HG03571 (cell line): ENCODE data around the gene VPS33B.
"Not testable (repeated sequence)": the region's sequence is repeated elsewhere in the genome, so short reads cannot be mapped to it uniquely, and the experiment has no call there.

Source experiments
- ATAC-seq: cut with Tn5 transposase; IDR thresholded peaks from one replicate; pipeline ENCODE4 v1.9.1; 2021; ENCODE audit not compliant: unreplicated experiment

VPS33B gene

DNA sequence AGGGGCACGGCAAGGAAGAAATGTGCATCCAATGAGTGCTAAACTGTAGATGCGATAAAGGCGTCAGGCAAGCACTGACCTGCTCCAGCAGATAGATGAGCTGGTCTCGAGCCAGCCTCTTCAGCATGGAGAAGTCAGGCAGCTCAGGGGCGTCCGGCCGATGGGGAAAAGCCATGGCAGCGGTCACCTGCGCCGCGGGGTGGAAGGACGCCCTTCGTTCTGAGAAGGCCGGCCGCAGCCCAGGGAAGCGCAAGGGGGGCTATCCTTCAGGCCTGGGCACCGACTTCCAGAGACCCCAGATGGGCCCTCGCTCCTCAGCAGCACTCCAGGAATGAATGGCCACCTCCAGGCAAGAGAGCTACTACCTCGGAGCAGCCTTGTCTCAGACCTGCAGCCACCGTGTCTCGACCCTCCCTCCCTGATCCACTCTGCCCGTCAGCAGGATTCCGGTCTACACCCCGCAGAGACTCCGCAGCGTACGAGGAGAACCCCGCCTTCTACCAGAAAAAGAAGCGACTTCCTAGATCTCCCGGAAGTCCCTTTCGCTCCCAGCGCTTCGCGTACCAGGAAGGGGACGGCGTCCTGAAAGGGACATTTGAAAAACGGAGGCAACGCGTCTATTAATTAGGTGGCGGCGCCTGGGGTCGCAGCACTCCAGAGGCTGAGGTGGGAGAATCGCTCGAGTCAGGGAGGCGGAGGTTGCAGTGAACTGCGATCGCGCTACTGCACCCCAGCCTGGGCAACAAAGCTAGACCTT lies at the start of gene VPS33B:
TSS of gene VPS33B (minus strand) at position 520 of the 757 bp plus-strand sequence. CDS start at position 175, 345 bp downstream.
- peak; percentile 55 for ATAC-seq

- no peak for ATAC-seq
Observed at GRCh38 chr15:91072161-91072560, 49.8 kb upstream of the VPS33B start.

DNA sequence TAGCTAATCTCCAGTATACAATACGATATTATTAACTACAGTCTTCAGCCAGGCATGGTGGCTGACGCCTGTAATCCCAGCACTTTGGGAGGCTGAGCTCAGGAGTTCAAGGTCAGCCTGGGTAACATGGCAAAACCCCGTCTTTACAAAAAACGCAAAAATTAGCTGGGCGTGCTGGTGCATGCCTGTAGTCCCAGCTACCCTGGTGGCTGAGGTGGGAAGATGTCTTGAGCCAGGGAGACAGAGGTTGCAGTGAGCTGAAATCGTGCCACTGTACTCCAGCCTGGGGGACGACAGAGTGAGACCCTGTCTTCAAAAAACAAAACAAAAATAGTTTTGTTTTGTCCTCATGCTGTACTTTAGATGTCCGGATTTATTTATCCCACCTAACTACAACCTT lies 48.5 kb upstream of the VPS33B start:
- ATAC-seq: no peak

DNA sequence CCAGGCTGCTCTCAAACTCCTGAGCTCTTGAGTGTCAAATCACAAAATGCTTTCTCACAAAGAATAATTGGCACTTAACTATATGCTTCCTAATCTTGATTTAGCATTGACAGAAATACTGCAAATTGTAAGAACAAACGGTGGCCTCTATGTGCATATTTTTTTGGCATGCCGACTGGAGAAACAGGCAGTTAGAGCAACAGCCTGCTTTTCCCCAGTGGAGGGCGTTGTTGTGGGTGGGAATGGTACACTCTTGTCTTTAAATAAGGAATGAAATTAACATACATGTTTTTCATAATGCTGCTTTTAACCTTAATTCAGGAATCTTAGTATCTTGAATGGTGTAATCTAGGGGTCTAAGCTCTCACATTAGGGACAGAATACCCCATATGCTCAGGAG lies 46.6 kb upstream of the VPS33B start:
- ATAC-seq: no peak

- no peak for ATAC-seq
Observed at GRCh38 chr15:91068436-91068835, 46.0 kb upstream of the VPS33B start.

DNA sequence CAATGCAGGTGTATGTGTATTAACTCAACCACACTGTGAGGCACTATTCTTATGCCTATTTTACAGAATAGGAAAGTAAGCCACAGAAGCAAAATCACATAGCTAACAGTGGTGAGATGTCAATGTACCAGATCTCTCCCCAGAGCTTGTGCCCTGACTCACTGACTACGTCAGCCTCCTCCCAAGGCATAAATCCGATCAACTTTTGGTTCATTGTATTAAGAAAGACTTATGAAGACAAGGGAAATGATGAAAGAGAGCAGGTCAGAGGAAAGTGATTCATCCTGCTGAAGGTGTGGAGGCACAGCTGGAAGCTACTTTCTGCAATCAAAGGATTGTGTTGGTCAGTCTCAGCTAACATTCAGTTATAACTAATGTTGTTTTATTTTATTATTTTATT lies 44.6 kb upstream of the VPS33B start:
- no peak for ATAC-seq

GRCh38 chr15:91065505-91065904 lies 43.1 kb upstream of the VPS33B start:
- ATAC-seq: no peak

- ATAC-seq: no peak
Observed at GRCh38 chr15:91061997-91062396, 39.6 kb upstream of the VPS33B start.

GRCh38 chr15:91061230-91061629 lies 38.8 kb upstream of the VPS33B start:
- ATAC-seq: no peak

GRCh38 chr15:91055548-91056331 lies 33.3 kb upstream of the VPS33B start:
- no peak for ATAC-seq

GRCh38 chr15:91054816-91055215 lies 32.4 kb upstream of the VPS33B start:
- no peak for ATAC-seq

- no peak for ATAC-seq
Observed at GRCh38 chr15:91051248-91051647, 28.9 kb upstream of the VPS33B start.

DNA sequence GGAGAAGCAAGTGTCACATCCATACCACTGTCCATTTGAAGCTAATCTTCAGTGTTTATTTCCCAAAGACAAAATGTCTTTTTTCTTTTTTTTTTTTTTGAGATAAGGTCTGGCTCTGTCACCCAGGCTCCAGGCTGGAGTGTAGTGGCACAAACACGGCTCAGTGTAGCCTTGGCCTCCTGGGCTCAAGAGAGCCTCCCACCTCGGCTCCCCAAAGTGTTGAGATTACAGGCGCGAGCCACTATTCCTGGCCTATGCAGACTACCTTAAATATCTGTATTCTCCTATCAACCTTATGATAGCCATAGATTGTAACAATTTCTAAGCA lies 27.7 kb upstream of the VPS33B start:
- ATAC-seq: no peak

GRCh38 chr15:91049378-91050127 lies 27.2 kb upstream of the VPS33B start:
- peak; percentile 64 for ATAC-seq

GRCh38 chr15:91047545-91048199 lies 25.3 kb upstream of the VPS33B start:
- ATAC-seq: no peak

GRCh38 chr15:91046056-91046455 lies 23.7 kb upstream of the VPS33B start:
- not testable (repeated sequence) for ATAC-seq

GRCh38 chr15:91045065-91045464 lies 22.7 kb upstream of the VPS33B start:
- no peak for ATAC-seq

GRCh38 chr15:91043202-91043874 lies 20.9 kb upstream of the VPS33B start:
- ATAC-seq: no peak

- ATAC-seq: no peak
Observed at GRCh38 chr15:91040856-91041255, 18.5 kb upstream of the VPS33B start.

- ATAC-seq: no peak
Observed at GRCh38 chr15:91039996-91040395, 17.6 kb upstream of the VPS33B start.
